GM23338 (cell line): ENCODE results near the gene ETV5. TPM values are rescaled to one million over a fixed set of nuclear protein-coding genes. Genes with fewer than 3 reads are reported as not detected.

Experiments used
- ATAC-seq: fragments of 200-7000 bp; cut with Tn5 transposase; 3 replicates; pipeline ENCODE4 v1.9.1; 2020
- DNase-seq: peaks from one replicate; pipeline ENCODE4 v3.0.0-alpha.2; 2015; ENCODE audit warnings: low spot score
- H2AFZ ChIP-seq: fragments of 200-600 bp; sonication (generic); 2 replicates; pipeline ENCODE4 v1.8.0; 2016; ENCODE audit warnings: antibody characterized with exemption, mild to moderate bottlenecking, moderate library complexity
- H3F3A ChIP-seq: fragments of 200-600 bp; sonication (generic); replicated peaks from 2 replicates; pipeline ENCODE4 v1.8.0; 2017; ENCODE audit warnings: antibody characterized with exemption, mixed run types, low read depth
- H3K27ac ChIP-seq: fragments of 200-600 bp; sonication (generic); 2 replicates; pipeline ENCODE4 v1.6.1; 2016; ENCODE audit warnings: low read depth
- H3K27me3 ChIP-seq: fragments of 200-600 bp; sonication (generic); 2 replicates; pipeline ENCODE4 v1.8.0; 2016; ENCODE audit warnings: mild to moderate bottlenecking, mixed run types, moderate library complexity; ENCODE audit not compliant: insufficient read depth
- H3K36me3 ChIP-seq: fragments of 200-600 bp; sonication (generic); 2 replicates; pipeline ENCODE4 v1.8.0; 2016; ENCODE audit warnings: mild to moderate bottlenecking; ENCODE audit not compliant: insufficient read depth
- H3K4me1 ChIP-seq: fragments of 200-600 bp; sonication (generic); 2 replicates; pipeline ENCODE4 v1.8.0; 2016; ENCODE audit warnings: mild to moderate bottlenecking, moderate library complexity; ENCODE audit not compliant: insufficient read depth
- H3K4me2 ChIP-seq: fragments of 200-600 bp; sonication (generic); 2 replicates; pipeline ENCODE4 v1.7.1; 2017; ENCODE audit warnings: mixed run types
- H3K4me3 ChIP-seq: fragments of 200-600 bp; sonication (generic); 2 replicates; pipeline ENCODE4 v1.6.1; 2016; ENCODE audit warnings: mixed run types
- H3K79me2 ChIP-seq: fragments of 200-600 bp; sonication (generic); replicated peaks from 2 replicates; pipeline ENCODE4 v1.8.0; 2017; ENCODE audit warnings: mild to moderate bottlenecking; ENCODE audit not compliant: insufficient read depth
- H3K9me2 ChIP-seq: fragments of 200-600 bp; sonication (generic); 2 replicates; pipeline ENCODE4 v1.8.0; 2017; ENCODE audit not compliant: insufficient read depth
- H4K20me1 ChIP-seq: fragments of 200-600 bp; sonication (generic); replicated peaks from 2 replicates; pipeline ENCODE4 v1.8.0; 2017; ENCODE audit warnings: mild to moderate bottlenecking; ENCODE audit not compliant: insufficient read depth
- H3K27ac Mint-ChIP-seq: 2 replicates; pipeline ENCODE4 v1.8.0; 2020; ENCODE audit warnings: inconsistent platforms, mild to moderate bottlenecking, moderate library complexity, mixed read lengths
- H3K27me3 Mint-ChIP-seq: 3 replicates; pipeline ENCODE4 v1.8.0; 2022; ENCODE audit warnings: low read depth, mild to moderate bottlenecking, moderate library complexity, mixed read lengths, inconsistent platforms; ENCODE audit not compliant: insufficient read depth, poor library complexity
- H3K36me3 Mint-ChIP-seq: 3 replicates; pipeline ENCODE4 v1.8.0; 2021; ENCODE audit warnings: low read depth, mild to moderate bottlenecking, inconsistent platforms, moderate library complexity, mixed read lengths
- H3K4me1 Mint-ChIP-seq: 3 replicates; pipeline ENCODE4 v1.8.0; 2020; ENCODE audit warnings: mild to moderate bottlenecking, inconsistent platforms, mixed read lengths
- H3K4me3 Mint-ChIP-seq: 3 replicates; pipeline ENCODE4 v1.8.0; 2021; ENCODE audit warnings: moderate library complexity, mild to moderate bottlenecking, inconsistent platforms, mixed read lengths
- H3K9me3 Mint-ChIP-seq: 3 replicates; pipeline ENCODE4 v1.8.0; 2020; ENCODE audit warnings: moderate library complexity, mild to moderate bottlenecking, inconsistent platforms, mixed read lengths
- CREB1 ChIP-seq: fragments of 250-450 bp; sonication (Bioruptor Pico); IDR thresholded peaks from 2 replicates; pipeline ENCODE4 v1.5.0; 2020; ENCODE audit warnings: low read depth, mild to moderate bottlenecking, moderate library complexity
- JUNB ChIP-seq: IDR thresholded peaks from one replicate; pipeline ENCODE4 v1.6.1; 2016; ENCODE audit warnings: antibody characterized with exemption; ENCODE audit not compliant: unreplicated experiment
- NANOG ChIP-seq: IDR thresholded peaks from 2 replicates; pipeline ENCODE4 v1.6.1; 2016; ENCODE audit warnings: antibody characterized with exemption, borderline replicate concordance
- polyA plus RNA-seq: library from polyadenylated mRNA; unstranded; fragments of >200 nt; fragmentation: Nextera tagmentation; extraction: Ambion mirVana; gene quantifications from 2 replicates; pipeline ENCODE4 v1.2.1, GENCODE V29; 2016
- total RNA-seq: library from RNA; depleted of rRNA; stranded (reverse); fragments of >200 nt; shearing (Covaris generic); gene quantifications from 2 replicates; pipeline ENCODE4 v1.2.3, GENCODE V29; 2014
- TF ChIP-seq, protein P1 (sequence below): fragments of 250-450 bp; sonication (Bioruptor Pico); IDR thresholded peaks from 2 replicates; pipeline ENCODE4 v1.5.0; 2020; ENCODE audit warnings: mild to moderate bottlenecking, moderate library complexity

Gene ETV5
- total and polyA plus RNA-seq, 2 experiments from 2014 or later: 33.5 to 57.1 TPM

DNA sequence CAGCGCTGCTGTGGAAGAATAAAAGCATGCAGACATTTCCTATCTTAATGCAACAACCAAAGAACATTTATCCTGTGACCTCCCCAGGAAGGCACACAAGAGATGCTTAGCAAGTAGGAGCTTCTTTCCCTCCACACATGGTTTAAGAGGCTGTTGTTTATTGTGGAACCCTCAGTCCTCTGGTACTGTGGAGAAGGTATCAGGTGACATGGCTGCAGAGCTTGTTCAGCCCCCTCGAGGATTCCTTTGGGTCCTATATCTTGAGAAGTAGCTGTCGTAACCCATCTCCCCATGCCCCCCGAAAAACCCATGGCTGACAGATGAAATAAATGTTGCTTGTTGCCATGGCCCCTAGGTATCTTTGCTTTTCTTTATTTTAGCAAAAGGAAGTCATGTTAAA, 20.3 kb upstream of the ETV5 start (continued):
- TF ChIP-seq, protein P1, sequence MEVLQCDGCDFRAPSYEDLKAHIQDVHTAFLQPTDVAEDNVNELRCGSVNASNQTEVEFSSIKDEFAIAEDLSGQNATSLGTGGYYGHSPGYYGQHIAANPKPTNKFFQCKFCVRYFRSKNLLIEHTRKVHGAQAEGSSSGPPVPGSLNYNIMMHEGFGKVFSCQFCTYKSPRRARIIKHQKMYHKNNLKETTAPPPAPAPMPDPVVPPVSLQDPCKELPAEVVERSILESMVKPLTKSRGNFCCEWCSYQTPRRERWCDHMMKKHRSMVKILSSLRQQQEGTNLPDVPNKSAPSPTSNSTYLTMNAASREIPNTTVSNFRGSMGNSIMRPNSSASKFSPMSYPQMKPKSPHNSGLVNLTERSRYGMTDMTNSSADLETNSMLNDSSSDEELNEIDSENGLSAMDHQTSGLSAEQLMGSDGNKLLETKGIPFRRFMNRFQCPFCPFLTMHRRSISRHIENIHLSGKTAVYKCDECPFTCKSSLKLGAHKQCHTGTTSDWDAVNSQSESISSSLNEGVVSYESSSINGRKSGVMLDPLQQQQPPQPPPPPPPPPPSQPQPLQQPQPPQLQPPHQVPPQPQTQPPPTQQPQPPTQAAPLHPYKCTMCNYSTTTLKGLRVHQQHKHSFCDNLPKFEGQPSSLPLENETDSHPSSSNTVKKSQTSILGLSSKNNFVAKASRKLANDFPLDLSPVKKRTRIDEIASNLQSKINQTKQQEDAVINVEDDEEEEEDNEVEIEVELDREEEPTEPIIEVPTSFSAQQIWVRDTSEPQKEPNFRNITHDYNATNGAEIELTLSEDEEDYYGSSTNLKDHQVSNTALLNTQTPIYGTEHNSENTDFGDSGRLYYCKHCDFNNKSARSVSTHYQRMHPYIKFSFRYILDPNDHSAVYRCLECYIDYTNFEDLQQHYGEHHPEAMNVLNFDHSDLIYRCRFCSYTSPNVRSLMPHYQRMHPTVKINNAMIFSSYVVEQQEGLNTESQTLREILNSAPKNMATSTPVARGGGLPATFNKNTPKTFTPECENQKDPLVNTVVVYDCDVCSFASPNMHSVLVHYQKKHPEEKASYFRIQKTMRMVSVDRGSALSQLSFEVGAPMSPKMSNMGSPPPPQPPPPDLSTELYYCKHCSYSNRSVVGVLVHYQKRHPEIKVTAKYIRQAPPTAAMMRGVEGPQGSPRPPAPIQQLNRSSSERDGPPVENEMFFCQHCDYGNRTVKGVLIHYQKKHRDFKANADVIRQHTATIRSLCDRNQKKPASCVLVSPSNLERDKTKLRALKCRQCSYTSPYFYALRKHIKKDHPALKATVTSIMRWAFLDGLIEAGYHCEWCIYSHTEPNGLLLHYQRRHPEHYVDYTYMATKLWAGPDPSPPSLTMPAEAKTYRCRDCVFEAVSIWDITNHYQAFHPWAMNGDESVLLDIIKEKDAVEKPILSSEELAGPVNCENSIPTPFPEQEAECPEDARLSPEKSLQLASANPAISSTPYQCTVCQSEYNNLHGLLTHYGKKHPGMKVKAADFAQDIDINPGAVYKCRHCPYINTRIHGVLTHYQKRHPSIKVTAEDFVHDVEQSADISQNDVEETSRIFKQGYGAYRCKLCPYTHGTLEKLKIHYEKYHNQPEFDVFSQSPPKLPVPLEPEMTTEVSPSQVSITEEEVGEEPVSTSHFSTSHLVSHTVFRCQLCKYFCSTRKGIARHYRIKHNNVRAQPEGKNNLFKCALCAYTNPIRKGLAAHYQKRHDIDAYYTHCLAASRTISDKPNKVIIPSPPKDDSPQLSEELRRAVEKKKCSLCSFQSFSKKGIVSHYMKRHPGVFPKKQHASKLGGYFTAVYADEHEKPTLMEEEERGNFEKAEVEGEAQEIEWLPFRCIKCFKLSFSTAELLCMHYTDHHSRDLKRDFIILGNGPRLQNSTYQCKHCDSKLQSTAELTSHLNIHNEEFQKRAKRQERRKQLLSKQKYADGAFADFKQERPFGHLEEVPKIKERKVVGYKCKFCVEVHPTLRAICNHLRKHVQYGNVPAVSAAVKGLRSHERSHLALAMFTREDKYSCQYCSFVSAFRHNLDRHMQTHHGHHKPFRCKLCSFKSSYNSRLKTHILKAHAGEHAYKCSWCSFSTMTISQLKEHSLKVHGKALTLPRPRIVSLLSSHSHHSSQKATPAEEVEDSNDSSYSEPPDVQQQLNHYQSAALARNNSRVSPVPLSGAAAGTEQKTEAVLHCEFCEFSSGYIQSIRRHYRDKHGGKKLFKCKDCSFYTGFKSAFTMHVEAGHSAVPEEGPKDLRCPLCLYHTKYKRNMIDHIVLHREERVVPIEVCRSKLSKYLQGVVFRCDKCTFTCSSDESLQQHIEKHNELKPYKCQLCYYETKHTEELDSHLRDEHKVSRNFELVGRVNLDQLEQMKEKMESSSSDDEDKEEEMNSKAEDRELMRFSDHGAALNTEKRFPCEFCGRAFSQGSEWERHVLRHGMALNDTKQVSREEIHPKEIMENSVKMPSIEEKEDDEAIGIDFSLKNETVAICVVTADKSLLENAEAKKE (CRISPR knock-in tag): no peak
- no peak for TF ChIP-seq JUNB

DNA sequence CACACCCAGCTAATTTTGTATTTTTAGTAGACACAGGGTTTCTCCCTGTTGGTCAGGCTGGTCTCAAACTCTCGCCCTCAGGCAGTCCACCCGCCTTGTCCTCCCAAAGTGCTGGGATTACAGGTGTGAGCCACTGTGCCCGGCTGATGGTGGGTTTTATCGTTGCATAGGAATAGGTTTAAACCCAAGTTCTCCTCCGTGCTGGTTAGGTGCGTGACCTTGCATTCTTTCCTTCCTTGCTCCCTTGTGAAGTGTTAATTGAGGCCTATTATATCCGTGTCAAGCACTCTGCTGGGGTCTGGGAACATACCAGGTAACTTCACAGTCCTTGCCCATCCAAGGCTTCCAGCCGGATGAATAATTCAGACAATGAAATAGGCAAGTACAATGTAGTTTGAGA, 19.3 kb upstream of the ETV5 start:
- Histone ChIP-seq H3F3A (no peaks in the 10 kb centered on the region), H3K4me3 (no peak overlapping the region), H3K27ac (no peak overlapping the region), H3K4me2 (peak overlapping the region; percentile 5), H3K36me3 (no peaks in the 10 kb centered on the region), H3K27me3 (no peaks in the 10 kb centered on the region), H4K20me1 (no peaks in the 10 kb centered on the region), H2AFZ (no peak overlapping the region), H3K4me1 (peaks cover 32% of the 10 kb centered on the region), H3K9me2 (no peaks in the 10 kb centered on the region), H3K79me2 (no peaks in the 10 kb centered on the region)
- H3K36me3 Mint-ChIP-seq: no peaks in the 10 kb centered on the region
- H3K27ac Mint-ChIP-seq: peak overlapping the region; percentile 82; the same call in 1 of the 2 replicates
- no peaks in the 10 kb centered on the region for H3K9me3 Mint-ChIP-seq
- H3K27me3 Mint-ChIP-seq: peaks cover 12% of the 10 kb centered on the region
- ATAC-seq (peak; percentile 90), DNase-seq (peak; percentile 66)
- H3K4me3 Mint-ChIP-seq: peak overlapping the region; percentile 43; the same call in 1 of the 3 replicates
- peaks cover 43% of the 10 kb centered on the region for H3K4me1 Mint-ChIP-seq
- TF ChIP-seq NANOG: peak; percentile 29; the same call in 1 of the 2 replicates
- TF ChIP-seq CREB1 (CRISPR knock-in tag): no peak
- TF ChIP-seq, protein P1 (CRISPR knock-in tag): peak; percentile 26; the same call in 1 of the 2 replicates
